ENCODE results near the gene TUBGCP6. TPM values are rescaled to one million over a fixed set of nuclear protein-coding genes. Genes with fewer than 3 reads are reported as not detected.

Gene TUBGCP6
- total RNA-seq, 1 donor from 2014 or later, result 26.3 TPM

DNA sequence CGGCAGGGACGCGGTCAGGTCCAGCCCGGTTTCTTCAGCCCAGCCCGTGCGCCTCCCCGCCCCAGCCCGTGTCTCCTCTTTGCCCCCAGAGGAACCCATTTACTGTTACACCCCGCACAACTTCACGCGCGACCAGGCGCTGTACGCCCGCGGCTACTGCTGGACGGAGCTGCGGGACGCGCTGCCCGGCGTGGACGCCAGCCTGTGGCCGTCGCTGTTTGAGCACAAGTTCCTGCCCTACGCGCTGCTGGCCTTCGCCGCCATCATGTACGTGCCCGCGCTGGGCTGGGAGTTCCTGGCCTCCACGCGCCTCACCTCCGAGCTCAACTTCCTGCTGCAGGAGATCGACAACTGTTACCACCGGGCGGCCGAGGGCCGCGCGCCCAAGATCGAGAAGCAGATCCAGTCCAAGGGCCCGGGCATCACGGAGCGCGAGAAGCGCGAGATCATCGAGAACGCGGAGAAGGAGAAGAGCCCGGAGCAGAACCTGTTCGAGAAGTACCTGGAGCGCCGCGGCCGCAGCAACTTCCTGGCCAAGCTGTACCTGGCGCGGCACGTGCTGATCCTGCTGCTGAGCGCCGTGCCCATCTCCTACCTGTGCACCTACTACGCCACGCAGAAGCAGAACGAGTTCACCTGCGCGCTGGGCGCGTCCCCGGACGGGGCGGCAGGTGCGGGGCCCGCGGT, 67.8 kb downstream of the TUBGCP6 start:
- H3K4me1 Mint-ChIP-seq (ENCODE audit: low read depth, unreplicated experiment), result no peaks in the 10 kb centered on the region
- H3K79me2 ChIP-seq (ENCODE audit: insufficient read depth, low read length), result no peaks in the 10 kb centered on the region
- H3K4me1 ChIP-seq (ENCODE audit: insufficient read depth, low read length), result no peaks in the 10 kb centered on the region
- peaks cover 12% of the 10 kb centered on the region for H3K27me3 Mint-ChIP-seq (ENCODE audit: low read depth, unreplicated experiment)
- no peak overlapping the region for H3K4me3 Mint-ChIP-seq (ENCODE audit: unreplicated experiment)
- H3K4me2 ChIP-seq (ENCODE audit: low read length), result no peak overlapping the region
- H3K9me3 Mint-ChIP-seq (ENCODE audit: unreplicated experiment), result no peaks in the 10 kb centered on the region
- no peaks in the 10 kb centered on the region for H3K36me3 ChIP-seq (ENCODE audit: insufficient read depth, low read length)
- no peaks in the 10 kb centered on the region for H3K27me3 ChIP-seq (ENCODE audit: insufficient read depth, low read length)
- H3K9me3 ChIP-seq (ENCODE audit: insufficient read depth, low read depth, low read length), result no peaks in the 10 kb centered on the region
- H4K20me1 ChIP-seq (ENCODE audit: insufficient read depth, low read length), result no peaks in the 10 kb centered on the region
- no peak overlapping the region for H3K4me3 ChIP-seq (ENCODE audit: insufficient read depth, low read depth, low read length)
- FAIRE-seq (no peak), DNase-seq (ENCODE audit: low read depth) (no peak)
- H3K27ac ChIP-seq (ENCODE audit: low read depth, low read length), result no peak overlapping the region
- no peak overlapping the region for H3K27ac Mint-ChIP-seq (ENCODE audit: unreplicated experiment)
- no peak overlapping the region for H3K9ac ChIP-seq (ENCODE audit: low read length)
- TF ChIP-seq EZH2 (IDR thresholded peaks at IDR 0.05; ENCODE audit: insufficient read depth, low read length), result no peak
- TF ChIP-seq, protein P1, sequence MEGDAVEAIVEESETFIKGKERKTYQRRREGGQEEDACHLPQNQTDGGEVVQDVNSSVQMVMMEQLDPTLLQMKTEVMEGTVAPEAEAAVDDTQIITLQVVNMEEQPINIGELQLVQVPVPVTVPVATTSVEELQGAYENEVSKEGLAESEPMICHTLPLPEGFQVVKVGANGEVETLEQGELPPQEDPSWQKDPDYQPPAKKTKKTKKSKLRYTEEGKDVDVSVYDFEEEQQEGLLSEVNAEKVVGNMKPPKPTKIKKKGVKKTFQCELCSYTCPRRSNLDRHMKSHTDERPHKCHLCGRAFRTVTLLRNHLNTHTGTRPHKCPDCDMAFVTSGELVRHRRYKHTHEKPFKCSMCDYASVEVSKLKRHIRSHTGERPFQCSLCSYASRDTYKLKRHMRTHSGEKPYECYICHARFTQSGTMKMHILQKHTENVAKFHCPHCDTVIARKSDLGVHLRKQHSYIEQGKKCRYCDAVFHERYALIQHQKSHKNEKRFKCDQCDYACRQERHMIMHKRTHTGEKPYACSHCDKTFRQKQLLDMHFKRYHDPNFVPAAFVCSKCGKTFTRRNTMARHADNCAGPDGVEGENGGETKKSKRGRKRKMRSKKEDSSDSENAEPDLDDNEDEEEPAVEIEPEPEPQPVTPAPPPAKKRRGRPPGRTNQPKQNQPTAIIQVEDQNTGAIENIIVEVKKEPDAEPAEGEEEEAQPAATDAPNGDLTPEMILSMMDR (IDR thresholded peaks at IDR 0.05; ENCODE audit: insufficient read depth, low read depth, low read length), result no peak
- H2AFZ ChIP-seq (ENCODE audit: low read depth, low read length), result no peak overlapping the region
- peaks cover 2% of the 10 kb centered on the region for H3K36me3 Mint-ChIP-seq (ENCODE audit: low read depth, unreplicated experiment)

DNA sequence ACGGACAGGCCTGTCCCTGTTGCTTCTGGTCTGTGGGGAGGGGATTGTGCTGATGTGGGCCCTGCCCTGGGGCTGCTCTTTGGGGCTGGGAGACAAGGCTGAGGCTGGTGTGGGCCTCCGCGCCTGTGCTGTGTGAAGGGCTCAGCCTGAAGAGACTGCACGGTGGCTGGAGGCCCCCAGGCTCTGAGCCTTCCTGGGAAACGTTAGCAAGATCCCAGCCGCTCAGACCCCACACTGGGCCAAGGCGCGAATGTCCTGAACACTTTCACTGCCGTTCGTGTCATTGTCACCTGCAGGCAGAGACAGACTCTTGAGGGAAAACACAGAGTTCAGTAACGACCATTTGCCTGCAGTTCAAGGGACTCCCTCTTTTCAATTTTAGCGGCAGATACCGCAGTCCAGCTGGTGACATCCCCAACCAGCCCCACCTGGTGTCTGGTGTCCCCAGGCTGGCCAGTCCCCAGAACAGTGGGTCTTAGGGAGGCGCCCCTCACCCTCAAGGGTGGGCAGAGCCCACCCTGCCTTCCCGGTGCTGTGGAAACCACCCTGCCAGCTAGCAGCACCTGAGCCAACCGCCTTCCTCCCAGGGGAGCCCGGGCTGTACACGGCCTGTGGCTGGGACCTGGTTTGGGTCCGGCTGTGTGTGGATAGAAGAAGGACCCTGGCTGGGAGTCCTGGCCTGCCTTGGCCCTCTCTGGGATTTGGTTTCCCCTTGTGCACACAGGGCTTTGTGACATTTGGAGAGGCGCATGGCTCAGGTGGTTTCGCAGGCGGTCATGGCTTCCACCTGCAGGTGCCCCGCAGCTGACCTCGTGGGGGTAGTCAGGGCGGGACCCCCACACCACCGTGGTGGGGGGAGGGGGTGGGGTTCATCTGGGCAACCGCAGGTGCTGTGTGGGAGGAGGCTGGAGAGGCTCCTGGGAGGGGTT, 68.6 kb downstream of the TUBGCP6 start:
- Histone ChIP-seq H3K4me2 (ENCODE audit: low read length) (no peak overlapping the region), H2AFZ (ENCODE audit: low read depth, low read length) (no peak overlapping the region), H3K9me3 (ENCODE audit: insufficient read depth, low read depth, low read length) (no peaks in the 10 kb centered on the region), H3K27ac (ENCODE audit: low read depth, low read length) (no peak overlapping the region), H3K4me1 (ENCODE audit: insufficient read depth, low read length) (no peaks in the 10 kb centered on the region), H3K36me3 (ENCODE audit: insufficient read depth, low read length) (no peaks in the 10 kb centered on the region), H4K20me1 (ENCODE audit: insufficient read depth, low read length) (no peaks in the 10 kb centered on the region), H3K4me3 (ENCODE audit: insufficient read depth, low read depth, low read length) (no peak overlapping the region), H3K9ac (ENCODE audit: low read length) (no peak overlapping the region), H3K79me2 (ENCODE audit: insufficient read depth, low read length) (no peaks in the 10 kb centered on the region), H3K27me3 (ENCODE audit: insufficient read depth, low read length) (no peaks in the 10 kb centered on the region)
- no peak overlapping the region for H3K4me3 Mint-ChIP-seq (ENCODE audit: unreplicated experiment)
- H3K4me1 Mint-ChIP-seq (ENCODE audit: low read depth, unreplicated experiment), result no peaks in the 10 kb centered on the region
- FAIRE-seq (no peak), DNase-seq (ENCODE audit: low read depth) (no peak)
- TF ChIP-seq, protein P1 (IDR thresholded peaks at IDR 0.05; ENCODE audit: insufficient read depth, low read depth, low read length), result no peak
- no peak for TF ChIP-seq EZH2 (IDR thresholded peaks at IDR 0.05; ENCODE audit: insufficient read depth, low read length)
- peaks cover 2% of the 10 kb centered on the region for H3K36me3 Mint-ChIP-seq (ENCODE audit: low read depth, unreplicated experiment)
- H3K27me3 Mint-ChIP-seq (ENCODE audit: low read depth, unreplicated experiment), result peaks cover 12% of the 10 kb centered on the region
- H3K9me3 Mint-ChIP-seq (ENCODE audit: unreplicated experiment), result no peaks in the 10 kb centered on the region
- H3K27ac Mint-ChIP-seq (ENCODE audit: unreplicated experiment), result no peak overlapping the region
